WTC11 (cell line): ENCODE results near the gene TDRD15. TPM values are rescaled to one million over a fixed set of nuclear protein-coding genes. Genes with fewer than 3 reads are reported as not detected.

ENCODE experiments used
- ATAC-seq: fragments of 200-7000 bp; cut with Tn5 transposase; 2 replicates; pipeline ENCODE4 v1.10.0; 2021; ENCODE audit warnings: mild to moderate bottlenecking, moderate library complexity
- CTCF ChIA-PET: fragments of 300-600 bp; sonication (Branson Sonifier 250); formaldehyde crosslinking; loops from one replicate; lab custom pipeline; 2021; ENCODE audit warnings: antibody characterized with exemption; lab: Charles Lee
- POLR2A ChIA-PET: fragments of 350-600 bp; sonication (Branson Sonifier 250); formaldehyde crosslinking; loops from one replicate; lab custom pipeline; 2021; ENCODE audit warnings: antibody characterized with exemption; lab: Charles Lee
- DNase-seq: peaks from one replicate; pipeline ENCODE4 v3.0.0; 2021; ENCODE audit warnings: low spot score
- H3K27ac Mint-ChIP-seq: 2 replicates; pipeline ENCODE4 v1.8.0; 2021; ENCODE audit warnings: mixed read lengths
- H3K27me3 Mint-ChIP-seq: 2 replicates; pipeline ENCODE4 v1.8.0; 2021; ENCODE audit warnings: low read depth, mild to moderate bottlenecking, moderate library complexity, mixed read lengths
- H3K36me3 Mint-ChIP-seq: 2 replicates; pipeline ENCODE4 v1.8.0; 2021; ENCODE audit warnings: mixed read lengths
- H3K4me1 Mint-ChIP-seq: 2 replicates; pipeline ENCODE4 v1.8.0; 2022; ENCODE audit warnings: mixed read lengths
- H3K4me3 Mint-ChIP-seq: 2 replicates; pipeline ENCODE4 v1.8.0; 2021; ENCODE audit warnings: mild to moderate bottlenecking, moderate library complexity, mixed read lengths
- H3K9me3 Mint-ChIP-seq: 2 replicates; pipeline ENCODE4 v1.8.0; 2021; ENCODE audit warnings: mixed read lengths
- AR ChIP-seq: fragments of 250-450 bp; sonication (Bioruptor Pico); IDR thresholded peaks from 2 replicates; pipeline ENCODE4 v1.9.0; 2021; ENCODE audit warnings: mild to moderate bottlenecking
- ARID4B ChIP-seq: sonication (generic); formaldehyde crosslinking; IDR thresholded peaks from 2 replicates; pipeline ENCODE4 v1.8.0; 2023; ENCODE audit warnings: missing genetic modification reagents, mild to moderate bottlenecking, borderline replicate concordance
- ATF3 ChIP-seq: sonication (generic); formaldehyde crosslinking; conservative IDR thresholded peaks from 2 replicates; pipeline ENCODE4 v1.8.1; 2022; ENCODE audit warnings: mild to moderate bottlenecking, missing genetic modification reagents
- CBFB ChIP-seq: sonication (generic); formaldehyde crosslinking; IDR thresholded peaks from 2 replicates; pipeline ENCODE4 v1.8.1; 2022; ENCODE audit warnings: mild to moderate bottlenecking, low read depth, missing genetic modification reagents
- CTCF ChIP-seq: fragments of 200-600 bp; IDR thresholded peaks from 2 replicates; pipeline ENCODE4 v1.8.0; 2022; ENCODE audit warnings: antibody characterized with exemption
- ELF4 ChIP-seq: sonication (generic); formaldehyde crosslinking; IDR thresholded peaks from 2 replicates; pipeline ENCODE4 v1.8.1; 2022; ENCODE audit warnings: low read depth, mild to moderate bottlenecking, moderate library complexity, missing genetic modification reagents
- EMX1 ChIP-seq: fragments of 250-450 bp; sonication (Bioruptor Pico); IDR thresholded peaks from 2 replicates; pipeline ENCODE4 v1.8.0; 2021; ENCODE audit warnings: mild to moderate bottlenecking
- GABPB1 ChIP-seq: sonication (generic); formaldehyde crosslinking; IDR thresholded peaks from 2 replicates; pipeline ENCODE4 v1.8.1; 2023; ENCODE audit warnings: mild to moderate bottlenecking, missing genetic modification reagents
- HMGXB4 ChIP-seq: sonication (generic); formaldehyde crosslinking; IDR thresholded peaks from 2 replicates; pipeline ENCODE4 v1.8.1; 2023; ENCODE audit warnings: mild to moderate bottlenecking, moderate library complexity, missing genetic modification reagents
- MLX ChIP-seq: sonication (generic); formaldehyde crosslinking; IDR thresholded peaks from 2 replicates; pipeline ENCODE4 v1.8.1; 2023; ENCODE audit warnings: mild to moderate bottlenecking, missing genetic modification reagents, moderate library complexity
- NFE2L1 ChIP-seq: sonication (generic); formaldehyde crosslinking; IDR thresholded peaks from 2 replicates; pipeline ENCODE4 v1.8.1; 2023; ENCODE audit warnings: missing genetic modification reagents
- NR1H2 ChIP-seq: sonication (generic); formaldehyde crosslinking; IDR thresholded peaks from 2 replicates; pipeline ENCODE4 v1.9.0; 2021; ENCODE audit warnings: mild to moderate bottlenecking, moderate library complexity, missing genetic modification reagents
- PREB ChIP-seq: sonication (generic); formaldehyde crosslinking; IDR thresholded peaks from 2 replicates; pipeline ENCODE4 v1.8.1; 2022; ENCODE audit warnings: mild to moderate bottlenecking, missing genetic modification reagents, moderate library complexity, borderline replicate concordance
- RORB ChIP-seq: fragments of 250-450 bp; sonication (Bioruptor Pico); IDR thresholded peaks from 2 replicates; pipeline ENCODE4 v1.9.0; 2021; ENCODE audit warnings: mild to moderate bottlenecking
- SOX15 ChIP-seq: fragments of 250-450 bp; sonication (Bioruptor Pico); IDR thresholded peaks from 2 replicates; pipeline ENCODE4 v1.9.0; 2021; ENCODE audit warnings: mild to moderate bottlenecking
- SP1 ChIP-seq: sonication (generic); formaldehyde crosslinking; conservative IDR thresholded peaks from 2 replicates; pipeline ENCODE4 v1.8.1; 2022; ENCODE audit warnings: missing genetic modification reagents
- TCF7 ChIP-seq: sonication (generic); formaldehyde crosslinking; IDR thresholded peaks from 2 replicates; pipeline ENCODE4 v1.8.0; 2022; ENCODE audit warnings: mild to moderate bottlenecking, low read depth, missing genetic modification reagents, moderate library complexity
- TEAD4 ChIP-seq: sonication (generic); formaldehyde crosslinking; IDR thresholded peaks from 2 replicates; pipeline ENCODE4 v1.8.0; 2022; ENCODE audit warnings: mild to moderate bottlenecking, missing genetic modification reagents
- TP53 ChIP-seq: sonication (generic); formaldehyde crosslinking; IDR thresholded peaks from 2 replicates; pipeline ENCODE4 v1.8.1; 2023; ENCODE audit warnings: mild to moderate bottlenecking, missing genetic modification reagents
- USF2 ChIP-seq: sonication (generic); formaldehyde crosslinking; IDR thresholded peaks from 2 replicates; pipeline ENCODE4 v1.8.1; 2023; ENCODE audit warnings: mild to moderate bottlenecking, missing genetic modification reagents, moderate library complexity
- ZNF121 ChIP-seq: sonication (generic); formaldehyde crosslinking; IDR thresholded peaks from 2 replicates; pipeline ENCODE4 v1.8.0; 2023; ENCODE audit warnings: missing genetic modification reagents
- ZNF138 ChIP-seq: sonication (generic); formaldehyde crosslinking; conservative IDR thresholded peaks from 2 replicates; pipeline ENCODE4 v1.8.1; 2022; ENCODE audit warnings: mild to moderate bottlenecking, moderate library complexity, missing genetic modification reagents
- ZNF317 ChIP-seq: sonication (generic); formaldehyde crosslinking; IDR thresholded peaks from 2 replicates; pipeline ENCODE4 v1.8.1; 2023; ENCODE audit warnings: low read depth, mild to moderate bottlenecking, moderate library complexity, missing genetic modification reagents, borderline replicate concordance
- ZNF396 ChIP-seq: fragments of 250-450 bp; sonication (Bioruptor Pico); IDR thresholded peaks from 2 replicates; pipeline ENCODE4 v1.8.0; 2021; ENCODE audit warnings: mild to moderate bottlenecking, moderate library complexity, borderline replicate concordance
- total RNA-seq: library from RNA; stranded (reverse); gene quantifications from 3 replicates; pipeline ENCODE4 v1.2.3, GENCODE V29; 2021

Gene TDRD15
- total RNA-seq, 1 experiment from 2014 or later: not detected

GRCh38 chr2:21183726-21184125, 60.0 kb downstream of the TDRD15 start:
- Mint-ChIP-seq H3K4me1 (peaks cover 12% of the 10 kb centered on the region), H3K4me3 (no peak overlapping the region), H3K27ac (no peak overlapping the region), H3K27me3 (no peaks in the 10 kb centered on the region), H3K9me3 (peaks cover 4% of the 10 kb centered on the region; the same call in 1 of the 2 replicates), H3K36me3 (no peaks in the 10 kb centered on the region)
- TF ChIP-seq ZNF317 (CRISPR knock-in tag): no peak
- TF ChIP-seq GABPB1 (CRISPR knock-in tag): no peak
- no peak for TF ChIP-seq ZNF396 (CRISPR knock-in tag)
- TF ChIP-seq TEAD4 (CRISPR knock-in tag): no peak
- no peak for TF ChIP-seq EMX1 (CRISPR knock-in tag)
- no peak for TF ChIP-seq HMGXB4 (CRISPR knock-in tag)
- TF ChIP-seq SP1 (CRISPR knock-in tag): no peak
- no peak for TF ChIP-seq ATF3
- no peak for TF ChIP-seq TCF7 (CRISPR knock-in tag)
- no peak for TF ChIP-seq SOX15 (CRISPR knock-in tag)
- TF ChIP-seq ZNF121: no peak
- TF ChIP-seq CTCF: no peak
- TF ChIP-seq AR (CRISPR knock-in tag): no peak
- TF ChIP-seq CBFB (CRISPR knock-in tag): no peak
- no peak for TF ChIP-seq TP53 (CRISPR knock-in tag)
- ATAC-seq (no peak), DNase-seq (no peak)
- CTCF ChIA-PET: no interaction called here
- POLR2A ChIA-PET: no interaction called here

- no peak for DNase-seq
- H3K27me3 Mint-ChIP-seq: no peaks in the 10 kb centered on the region
- no peak overlapping the region for H3K4me3 Mint-ChIP-seq
- peaks cover 4% of the 10 kb centered on the region; the same call in 1 of the 2 replicates for H3K9me3 Mint-ChIP-seq
- no peak overlapping the region for H3K27ac Mint-ChIP-seq
- POLR2A ChIA-PET: no interaction called here
- peaks cover 8% of the 10 kb centered on the region for H3K4me1 Mint-ChIP-seq
- no peak for ATAC-seq
- CTCF ChIA-PET: no interaction called here
- no peaks in the 10 kb centered on the region for H3K36me3 Mint-ChIP-seq
- no peak for TF ChIP-seq ELF4 (CRISPR knock-in tag)
- TF ChIP-seq NFE2L1 (CRISPR knock-in tag): no peak
- no peak for TF ChIP-seq MLX
- no peak for TF ChIP-seq PREB (CRISPR knock-in tag)
- no peak for TF ChIP-seq ZNF138 (CRISPR knock-in tag)
- no peak for TF ChIP-seq RORB (CRISPR knock-in tag)
- TF ChIP-seq USF2 (CRISPR knock-in tag): no peak
- TF ChIP-seq ARID4B (CRISPR knock-in tag): no peak
- no peak for TF ChIP-seq NR1H2 (CRISPR knock-in tag)
Observed at GRCh38 chr2:21191535-21191934, 67.8 kb downstream of the TDRD15 start.
